ENCODE measurements around the gene UNC13B. TPM values are rescaled to one million over a fixed set of nuclear protein-coding genes. Genes with fewer than 3 reads are reported as not detected.

UNC13B gene
- total and polyA plus RNA-seq, 4 donors, result 8.0 to 33.7 (median 30.3) TPM

- no peak for DNase-seq
- Histone ChIP-seq H3K4me3 (ENCODE audit: low read length in 2 of 2) (no peak overlapping the region), H3K4me1 (ENCODE audit: control insufficient read depth in 1 of 2, insufficient read depth in 2 of 2, low read length in 2 of 2) (peaks cover 0 to under 1% of the 10 kb centered on the region in 2 donors), H3K27ac (ENCODE audit: low read depth in 1 of 2, low read length in 2 of 2) (no peak overlapping the region), H3K27me3 (ENCODE audit: control insufficient read depth in 1 of 2, insufficient read depth in 2 of 2, low read length in 1 of 2) (no peaks in the 10 kb centered on the region), H3K36me3 (ENCODE audit: control insufficient read depth in 1 of 2, insufficient read depth in 2 of 2, low read length in 1 of 2) (peaks cover 2% of the 10 kb centered on the region in 2 donors), H3K9me3 (ENCODE audit: control insufficient read depth, low read length) (no peaks in the 10 kb centered on the region)
- WGBS, 2 donors, result 95 to 96% methylated on average over 2 of the region's 2 CpGs
- ATAC-seq (ENCODE audit: low FRiP score), result no peak
- intact Hi-C loops (cut with DNase I), result no loop called here
These were observed 29.3 kb downstream of the UNC13B start for GRCh38 chr9:35191105-35191504.

GRCh38 chr9:35193762-35194161, 32.0 kb downstream of the UNC13B start:
- DNase-seq, result no peak
- H3K27me3 ChIP-seq (ENCODE audit: control insufficient read depth in 1 of 2, insufficient read depth in 2 of 2, low read length in 1 of 2), result no peaks in the 10 kb centered on the region
- peaks cover 0 to 2% of the 10 kb centered on the region in 2 donors for H3K4me1 ChIP-seq (ENCODE audit: control insufficient read depth in 1 of 2, insufficient read depth in 2 of 2, low read length in 2 of 2)
- no peak for ATAC-seq (ENCODE audit: low FRiP score)
- intact Hi-C loops (cut with DNase I), result no loop called here
- peaks cover 2% of the 10 kb centered on the region in 2 donors for H3K36me3 ChIP-seq (ENCODE audit: control insufficient read depth in 1 of 2, insufficient read depth in 2 of 2, low read length in 1 of 2)
- no peak overlapping the region for H3K4me3 ChIP-seq (ENCODE audit: low read length in 2 of 2)
- no peaks in the 10 kb centered on the region for H3K9me3 ChIP-seq (ENCODE audit: control insufficient read depth, low read length)
- 96 to 98% methylated on average over 4 of the region's 4 CpGs for WGBS, 2 donors
- no peak overlapping the region for H3K27ac ChIP-seq (ENCODE audit: low read depth in 1 of 2, low read length in 2 of 2)

DNA sequence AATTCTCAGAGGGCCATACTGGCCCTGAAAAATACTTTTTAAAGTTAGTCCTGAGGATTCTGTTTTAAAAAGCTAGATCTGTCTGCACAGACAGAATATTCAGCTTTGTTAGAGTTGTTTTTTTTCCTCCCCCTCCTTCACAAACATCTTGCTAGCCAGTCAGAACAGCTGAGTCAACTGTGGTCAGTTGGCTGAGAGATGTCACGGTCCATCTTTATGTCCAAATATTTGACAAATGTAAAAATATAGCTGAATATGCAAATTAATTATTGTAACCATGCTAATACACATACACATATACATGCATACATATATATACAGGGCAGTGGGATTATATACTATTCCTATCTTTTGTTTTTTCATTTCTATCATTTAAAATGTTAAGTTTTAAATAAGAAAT, 33.9 kb downstream of the UNC13B start:
- Histone ChIP-seq H3K4me3 (ENCODE audit: low read length in 2 of 2) (no peak overlapping the region), H3K4me1 (ENCODE audit: control insufficient read depth in 1 of 2, insufficient read depth in 2 of 2, low read length in 2 of 2) (peaks cover 0 to 2% of the 10 kb centered on the region in 2 donors), H3K27ac (ENCODE audit: low read depth in 1 of 2, low read length in 2 of 2) (no peak overlapping the region), H3K9me3 (ENCODE audit: control insufficient read depth, low read length) (no peaks in the 10 kb centered on the region), H3K27me3 (ENCODE audit: control insufficient read depth in 1 of 2, insufficient read depth in 2 of 2, low read length in 1 of 2) (no peaks in the 10 kb centered on the region), H3K36me3 (ENCODE audit: control insufficient read depth in 1 of 2, insufficient read depth in 2 of 2, low read length in 1 of 2) (no peaks in the 10 kb centered on the region)
- intact Hi-C loops (cut with DNase I), result no loop called here
- 44 to 51% methylated on average over 1 of the region's 1 CpG for WGBS, 2 donors
- DNase-seq (no peak), ATAC-seq (ENCODE audit: low FRiP score) (no peak)

DNA sequence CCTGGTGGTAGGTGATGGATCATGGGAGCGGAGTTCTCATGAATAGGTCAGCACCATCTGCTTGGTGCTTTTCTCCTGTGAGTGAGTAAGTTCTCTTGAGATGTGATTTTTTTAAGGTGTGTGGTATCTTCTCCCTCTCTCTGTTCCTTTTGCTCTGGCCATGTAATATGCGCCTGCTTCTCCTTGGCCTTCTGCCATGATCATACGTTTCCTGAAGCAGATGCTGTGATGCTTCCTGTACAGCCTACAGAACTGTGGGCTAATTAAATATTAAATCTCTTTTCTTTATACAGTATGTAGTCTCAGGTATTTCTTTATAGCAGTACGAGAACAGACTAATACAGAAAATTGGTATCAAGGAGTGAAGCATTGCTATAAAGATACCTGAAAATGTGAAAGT, 36.4 kb downstream of the UNC13B start:
- intact Hi-C loops (cut with DNase I), result no loop called here
- DNase-seq, result no peak
- Histone ChIP-seq H3K9me3 (ENCODE audit: control insufficient read depth, low read length) (no peaks in the 10 kb centered on the region), H3K36me3 (ENCODE audit: control insufficient read depth in 1 of 2, insufficient read depth in 2 of 2, low read length in 1 of 2) (no peaks in the 10 kb centered on the region), H3K4me3 (ENCODE audit: low read length in 2 of 2) (no peak overlapping the region), H3K27ac (ENCODE audit: low read depth in 1 of 2, low read length in 2 of 2) (no peak overlapping the region), H3K4me1 (ENCODE audit: control insufficient read depth in 1 of 2, insufficient read depth in 2 of 2, low read length in 2 of 2) (peaks cover 0 to 2% of the 10 kb centered on the region in 2 donors), H3K27me3 (ENCODE audit: control insufficient read depth in 1 of 2, insufficient read depth in 2 of 2, low read length in 1 of 2) (no peaks in the 10 kb centered on the region)
- WGBS, 2 donors, result 90 to 94% methylated on average over 4 of the region's 4 CpGs
- no peak for ATAC-seq (ENCODE audit: low FRiP score)

DNA sequence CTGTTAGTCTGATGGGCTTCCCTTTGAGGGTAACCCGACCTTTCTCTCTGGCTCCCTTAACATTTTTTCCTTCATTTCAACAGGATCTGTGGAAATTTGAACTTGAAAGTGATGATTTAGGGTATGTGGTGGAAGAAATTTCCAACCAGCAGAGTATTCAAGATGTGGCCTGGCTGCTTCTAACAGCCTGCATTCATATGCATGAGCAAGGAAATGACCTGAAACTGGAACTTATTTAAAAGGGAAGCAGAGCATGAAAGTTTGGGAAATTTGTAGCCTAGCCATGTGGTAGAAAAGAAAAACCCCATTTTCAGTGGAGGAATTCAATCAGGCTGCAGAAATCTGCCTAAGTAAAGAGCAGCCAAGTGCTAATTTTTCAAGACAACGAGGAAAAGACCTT, 41.7 kb downstream of the UNC13B start:
- Histone ChIP-seq H3K4me3 (ENCODE audit: low read length in 2 of 2) (no peak overlapping the region), H3K27me3 (ENCODE audit: control insufficient read depth in 1 of 2, insufficient read depth in 2 of 2, low read length in 1 of 2) (no peaks in the 10 kb centered on the region), H3K4me1 (ENCODE audit: control insufficient read depth in 1 of 2, insufficient read depth in 2 of 2, low read length in 2 of 2) (no peaks in the 10 kb centered on the region), H3K9me3 (ENCODE audit: control insufficient read depth, low read length) (peaks cover 9% of the 10 kb centered on the region), H3K27ac (ENCODE audit: low read depth in 1 of 2, low read length in 2 of 2) (no peak overlapping the region), H3K36me3 (ENCODE audit: control insufficient read depth in 1 of 2, insufficient read depth in 2 of 2, low read length in 1 of 2) (no peaks in the 10 kb centered on the region)
- intact Hi-C loops (cut with DNase I), result no loop called here
- no peak for ATAC-seq (ENCODE audit: low FRiP score)
- 82 to 89% methylated on average over 2 of the region's 2 CpGs for WGBS, 2 donors
- DNase-seq, result no peak

DNA sequence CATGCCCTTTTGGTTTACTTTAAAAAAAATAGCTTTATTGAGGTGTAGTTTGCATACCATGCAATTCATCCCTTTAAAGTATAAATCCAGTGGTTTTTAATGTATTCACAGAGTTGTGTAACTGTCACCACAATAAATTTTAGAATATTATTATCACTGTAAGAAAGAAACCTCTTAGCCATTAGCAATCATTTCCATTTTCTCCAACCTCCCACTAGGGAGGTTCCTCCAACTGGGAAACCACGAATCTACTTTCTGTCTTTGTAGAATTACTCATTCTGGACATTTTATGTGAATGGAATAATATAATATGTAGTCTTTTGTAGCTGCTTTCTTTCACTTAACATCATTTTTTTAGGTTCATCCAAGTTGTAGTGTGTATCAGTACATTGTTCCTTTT, 43.5 kb downstream of the UNC13B start:
- DNase-seq, result no peak
- no peak for ATAC-seq (ENCODE audit: low FRiP score)
- Histone ChIP-seq H3K9me3 (ENCODE audit: control insufficient read depth, low read length) (peaks cover 9% of the 10 kb centered on the region), H3K27me3 (ENCODE audit: control insufficient read depth in 1 of 2, insufficient read depth in 2 of 2, low read length in 1 of 2) (no peaks in the 10 kb centered on the region), H3K36me3 (ENCODE audit: control insufficient read depth in 1 of 2, insufficient read depth in 2 of 2, low read length in 1 of 2) (no peaks in the 10 kb centered on the region), H3K4me1 (ENCODE audit: control insufficient read depth in 1 of 2, insufficient read depth in 2 of 2, low read length in 2 of 2) (no peaks in the 10 kb centered on the region), H3K4me3 (ENCODE audit: low read length in 2 of 2) (no peak overlapping the region), H3K27ac (ENCODE audit: low read depth in 1 of 2, low read length in 2 of 2) (no peak overlapping the region)
- 88 to 89% methylated on average over 1 of the region's 1 CpG for WGBS, 2 donors
- intact Hi-C loops (cut with DNase I), result no loop called here

DNA sequence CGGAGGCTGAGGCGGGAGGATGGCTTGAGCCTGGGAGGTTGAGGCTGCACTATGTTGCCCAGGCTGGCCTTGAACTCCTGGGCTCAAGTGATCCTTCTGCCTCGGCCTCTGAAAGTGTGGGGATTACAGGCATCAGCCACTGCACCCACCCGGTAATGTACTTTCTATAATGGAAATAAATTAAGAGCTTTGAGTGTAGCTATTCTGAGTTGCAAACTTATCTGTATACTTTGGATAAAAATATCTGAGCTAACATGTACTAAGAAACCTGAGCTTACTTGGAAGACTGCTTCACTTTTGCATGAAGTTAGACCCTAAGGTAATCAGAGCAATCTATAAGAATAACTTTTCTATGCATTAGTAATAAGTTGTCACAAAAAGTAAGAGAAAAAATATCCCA, 50.0 kb downstream of the UNC13B start:
- no peaks in the 10 kb centered on the region for H3K36me3 ChIP-seq (ENCODE audit: control insufficient read depth in 1 of 2, insufficient read depth in 2 of 2, low read length in 1 of 2)
- no peak overlapping the region for H3K27ac ChIP-seq (ENCODE audit: low read depth in 1 of 2, low read length in 2 of 2)
- no peak for DNase-seq
- no peaks in the 10 kb centered on the region for H3K4me1 ChIP-seq (ENCODE audit: control insufficient read depth in 1 of 2, insufficient read depth in 2 of 2, low read length in 2 of 2)
- H3K9me3 ChIP-seq (ENCODE audit: control insufficient read depth, low read length), result no peaks in the 10 kb centered on the region
- no peak overlapping the region for H3K4me3 ChIP-seq (ENCODE audit: low read length in 2 of 2)
- 59 to 75% methylated on average over 4 of the region's 4 CpGs for WGBS, 2 donors
- no peaks in the 10 kb centered on the region for H3K27me3 ChIP-seq (ENCODE audit: control insufficient read depth in 1 of 2, insufficient read depth in 2 of 2, low read length in 1 of 2)
- ATAC-seq (ENCODE audit: low FRiP score), result no peak
- intact Hi-C loops (cut with DNase I), result no loop called here

DNA sequence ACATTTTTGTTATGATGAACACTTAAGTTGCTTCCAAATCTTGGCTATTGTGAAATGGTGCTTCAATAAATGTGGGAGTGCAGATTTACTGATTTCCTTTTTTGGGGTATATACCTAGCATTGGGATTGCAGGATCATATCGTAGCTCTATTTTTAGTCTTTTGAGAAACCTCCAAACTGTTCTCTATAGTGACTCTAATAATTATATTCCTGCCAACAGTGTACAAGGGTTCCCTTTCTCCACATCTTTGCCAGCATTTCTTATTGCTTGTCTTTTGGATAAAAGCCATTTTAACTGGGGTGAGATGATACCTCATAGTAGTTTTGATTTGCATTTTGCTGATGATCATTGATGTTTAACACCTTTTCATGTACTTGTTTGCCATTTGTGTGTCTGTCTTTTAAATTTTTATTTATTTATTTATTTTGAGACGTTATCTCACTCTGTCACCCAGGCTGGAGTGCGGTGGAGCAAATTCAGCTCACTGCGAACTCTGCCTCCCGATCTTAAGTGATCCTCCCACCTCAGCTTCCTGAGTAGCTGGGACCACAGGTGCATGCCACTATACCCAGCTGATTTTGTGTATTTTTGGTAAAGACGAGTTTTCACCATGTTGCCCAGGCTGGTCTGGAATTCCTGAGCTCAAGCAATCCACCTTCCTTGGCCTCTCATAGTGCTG, 59.0 kb downstream of the UNC13B start:
- ATAC-seq (ENCODE audit: low FRiP score) (no peak), DNase-seq (no peak)
- no peak overlapping the region for H3K4me3 ChIP-seq (ENCODE audit: low read length in 2 of 2)
- no peaks in the 10 kb centered on the region for H3K4me1 ChIP-seq (ENCODE audit: control insufficient read depth in 1 of 2, insufficient read depth in 2 of 2, low read length in 2 of 2)
- 92 to 93% methylated on average over 6 of the region's 6 CpGs for WGBS, 2 donors
- no peak overlapping the region for H3K27ac ChIP-seq (ENCODE audit: low read depth in 1 of 2, low read length in 2 of 2)
- no peaks in the 10 kb centered on the region for H3K27me3 ChIP-seq (ENCODE audit: control insufficient read depth in 1 of 2, insufficient read depth in 2 of 2, low read length in 1 of 2)
- H3K9me3 ChIP-seq (ENCODE audit: control insufficient read depth, low read length), result no peaks in the 10 kb centered on the region
- intact Hi-C loops (cut with DNase I), result no loop called here
- no peaks in the 10 kb centered on the region for H3K36me3 ChIP-seq (ENCODE audit: control insufficient read depth in 1 of 2, insufficient read depth in 2 of 2, low read length in 1 of 2)

DNA sequence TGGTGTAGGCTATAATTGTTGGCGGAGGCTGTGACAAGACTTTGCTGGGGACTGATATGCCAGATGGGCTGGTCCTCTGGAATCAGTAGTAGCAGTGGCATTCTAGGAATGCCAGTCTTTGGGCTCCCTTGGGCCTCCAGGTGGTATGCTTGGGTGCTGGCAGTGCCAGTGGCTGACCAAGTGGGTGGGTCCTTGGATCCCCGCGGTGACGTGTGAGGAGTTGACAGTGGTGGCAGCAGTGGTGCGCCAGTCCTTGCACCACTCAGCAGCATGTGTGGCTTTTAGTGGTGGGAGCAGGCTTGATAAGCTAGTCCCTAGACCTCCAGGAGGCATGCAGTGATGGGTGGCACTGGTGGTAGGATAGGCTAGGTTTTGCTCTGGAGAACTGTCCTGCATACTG, 63.9 kb downstream of the UNC13B start:
- ATAC-seq (ENCODE audit: low FRiP score), result no peak
- 96 to 97% methylated on average over 5 of the region's 5 CpGs for WGBS, 2 donors

More for the DNA sequence above, 63.9 kb downstream of the UNC13B start:
- H3K36me3 ChIP-seq (ENCODE audit: control insufficient read depth in 1 of 2, insufficient read depth in 2 of 2, low read length in 1 of 2), result no peaks in the 10 kb centered on the region
- DNase-seq, result no peak
- H3K4me1 ChIP-seq (ENCODE audit: control insufficient read depth in 1 of 2, insufficient read depth in 2 of 2, low read length in 2 of 2), result no peaks in the 10 kb centered on the region
- H3K9me3 ChIP-seq (ENCODE audit: control insufficient read depth, low read length), result no peaks in the 10 kb centered on the region
- intact Hi-C loops (cut with DNase I), result no loop called here
- no peaks in the 10 kb centered on the region for H3K27me3 ChIP-seq (ENCODE audit: control insufficient read depth in 1 of 2, insufficient read depth in 2 of 2, low read length in 1 of 2)
- H3K4me3 ChIP-seq (ENCODE audit: low read length in 2 of 2), result no peak overlapping the region
- no peak overlapping the region for H3K27ac ChIP-seq (ENCODE audit: low read depth in 1 of 2, low read length in 2 of 2)

Measured in aorta (tissue), 5 donors.